Calu3 (cell line): Measurements from ENCODE around the gene CLDN16. TPM values are rescaled to one million over a fixed set of nuclear protein-coding genes. Genes with fewer than 3 reads are reported as not detected.

ENCODE experiments used
- BruUV-seq: library from RNA; stranded (reverse); fragments of 400-500 nt; replicated peaks from 2 replicates; lab custom pipeline; 2021; lab: Mats Ljungman, UMichigan
- CTCF ChIA-PET: fragments of 300-600 bp; sonication (Branson Sonifier 250); formaldehyde crosslinking; loops from one replicate; lab custom pipeline; 2022; ENCODE audit warnings: antibody characterized with exemption; lab: Charles Lee
- DNase-seq: peaks from one replicate; pipeline ENCODE4 v3.0.0; 2022
- H3K27ac Mint-ChIP-seq: one replicate; pipeline ENCODE4 v1.8.0; 2022; ENCODE audit warnings: mixed read lengths; ENCODE audit not compliant: unreplicated experiment
- H3K27me3 Mint-ChIP-seq: one replicate; pipeline ENCODE4 v1.8.0; 2022; ENCODE audit warnings: mixed read lengths; ENCODE audit not compliant: unreplicated experiment
- H3K36me3 Mint-ChIP-seq: one replicate; pipeline ENCODE4 v1.8.0; 2022; ENCODE audit warnings: mild to moderate bottlenecking, moderate library complexity, mixed read lengths; ENCODE audit not compliant: insufficient read depth, unreplicated experiment
- H3K4me1 Mint-ChIP-seq: one replicate; pipeline ENCODE4 v1.8.0; 2022; ENCODE audit warnings: mild to moderate bottlenecking, low read depth, mixed read lengths; ENCODE audit not compliant: unreplicated experiment
- H3K4me3 Mint-ChIP-seq: one replicate; pipeline ENCODE4 v1.8.0; 2022; ENCODE audit warnings: mild to moderate bottlenecking, low read depth, moderate library complexity, mixed read lengths; ENCODE audit not compliant: unreplicated experiment
- H3K9me3 Mint-ChIP-seq: one replicate; pipeline ENCODE4 v1.8.0; 2022; ENCODE audit warnings: low read depth, mixed read lengths; ENCODE audit not compliant: unreplicated experiment
- CTCF ChIP-seq: fragments of 200-600 bp; IDR thresholded peaks from one replicate; pipeline ENCODE4 v1.8.0; 2022; ENCODE audit warnings: antibody characterized with exemption; ENCODE audit not compliant: unreplicated experiment
- intact Hi-C: fragments of 100-400 bp; cut with micrococcal nuclease; formaldehyde crosslinking; loops from one replicate; pipeline ENCODE4 v1.10.0; 2022; ENCODE audit not compliant: unreplicated experiment
- total RNA-seq: library from RNA; stranded (reverse); gene quantifications from 2 replicates; pipeline ENCODE4 v1.2.3, GENCODE V29; 2022

Gene CLDN16
- total RNA-seq, 1 experiment from 2014 or later, result 2.9 TPM

GRCh38 chr3:190424478-190425439, 36.8 kb downstream of the CLDN16 start:
- CTCF ChIA-PET, result interaction anchor here (0.5 to 3.6 kb wide), 18 partner anchors 11 to 472 kb away, joined by 3 to 22 read pairs (median 5); partner anchors contain the start of gene CLDN1
- DNase-seq, result peak; percentile 86
- H3K27ac Mint-ChIP-seq, result peak overlapping the region; percentile 94
- TF ChIP-seq CTCF, result peak; percentile 69
- no peaks in the 10 kb centered on the region for H3K9me3 Mint-ChIP-seq
- peaks cover 7% of the 10 kb centered on the region for H3K36me3 Mint-ChIP-seq
- BruUV-seq, result TSS peak; percentile 100
- peaks cover 12% of the 10 kb centered on the region for H3K4me1 Mint-ChIP-seq
- H3K4me3 Mint-ChIP-seq, result peak overlapping the region; percentile 44
- no peaks in the 10 kb centered on the region for H3K27me3 Mint-ChIP-seq
- intact Hi-C loops, result loop anchor here (1.0 to 10.0 kb wide), 5 partner anchors 34 to 460 kb away; partner anchors contain the start of gene CLDN1

GRCh38 chr3:190425833-190426232, 37.9 kb downstream of the CLDN16 start:
- DNase-seq, result no peak
- no peaks in the 10 kb centered on the region for H3K9me3 Mint-ChIP-seq
- H3K27me3 Mint-ChIP-seq, result no peaks in the 10 kb centered on the region
- H3K4me3 Mint-ChIP-seq, result no peak overlapping the region
- intact Hi-C loops, result loop anchor here (2.0 to 10.0 kb wide), 3 partner anchors 103 to 461 kb away; partner anchors contain the start of gene CLDN1
- CTCF ChIA-PET, result interaction anchor here (1.0 to 3.6 kb wide), 3 partner anchors 11 to 42 kb away, joined by 3 to 22 read pairs (median 18); no protein-coding TSS in a partner anchor
- peaks cover 7% of the 10 kb centered on the region for H3K36me3 Mint-ChIP-seq
- H3K4me1 Mint-ChIP-seq, result peaks cover 12% of the 10 kb centered on the region
- no peak for TF ChIP-seq CTCF
- no peak overlapping the region for H3K27ac Mint-ChIP-seq
- no TSS peak for BruUV-seq

GRCh38 chr3:190426806-190427507, 39.0 kb downstream of the CLDN16 start:
- TF ChIP-seq CTCF, result no peak
- peaks cover 18% of the 10 kb centered on the region for H3K4me1 Mint-ChIP-seq
- CTCF ChIA-PET, result interaction anchor here (1.0 kb wide), 1 partner anchor 12 kb away, joined by 3 read pairs; no protein-coding TSS in a partner anchor
- no peak overlapping the region for H3K27ac Mint-ChIP-seq
- intact Hi-C loops, result loop anchor here (10.0 kb wide), 1 partner anchor 462 kb away; no protein-coding TSS in a partner anchor
- no peak for DNase-seq
- no peaks in the 10 kb centered on the region for H3K27me3 Mint-ChIP-seq
- H3K4me3 Mint-ChIP-seq, result no peak overlapping the region
- no peaks in the 10 kb centered on the region for H3K9me3 Mint-ChIP-seq
- peaks cover 7% of the 10 kb centered on the region for H3K36me3 Mint-ChIP-seq
- BruUV-seq, result no TSS peak

- CTCF ChIA-PET, result interaction anchor here (0.7 kb wide), 1 partner anchor 15 kb away, joined by 3 read pairs; no protein-coding TSS in a partner anchor
- peaks cover 5% of the 10 kb centered on the region for H3K9me3 Mint-ChIP-seq
- H3K4me3 Mint-ChIP-seq, result no peak overlapping the region
- no TSS peak for BruUV-seq
- peaks cover 1% of the 10 kb centered on the region for H3K36me3 Mint-ChIP-seq
- no peak for TF ChIP-seq CTCF
- H3K27ac Mint-ChIP-seq, result no peak overlapping the region
- DNase-seq, result no peak
- H3K27me3 Mint-ChIP-seq, result no peaks in the 10 kb centered on the region
- H3K4me1 Mint-ChIP-seq, result peaks cover 21% of the 10 kb centered on the region
- intact Hi-C loops, result loop anchor here (10.0 kb wide), 1 partner anchor 465 kb away; no protein-coding TSS in a partner anchor
These were observed 41.7 kb downstream of the CLDN16 start for GRCh38 chr3:190429681-190430080.
